ENCODE results near the gene LRP3.
"Not testable (repeated sequence)": the region's sequence is repeated elsewhere in the genome, so short reads cannot be mapped to it uniquely, and the experiment has no call there.

The LRP3 gene

DNA sequence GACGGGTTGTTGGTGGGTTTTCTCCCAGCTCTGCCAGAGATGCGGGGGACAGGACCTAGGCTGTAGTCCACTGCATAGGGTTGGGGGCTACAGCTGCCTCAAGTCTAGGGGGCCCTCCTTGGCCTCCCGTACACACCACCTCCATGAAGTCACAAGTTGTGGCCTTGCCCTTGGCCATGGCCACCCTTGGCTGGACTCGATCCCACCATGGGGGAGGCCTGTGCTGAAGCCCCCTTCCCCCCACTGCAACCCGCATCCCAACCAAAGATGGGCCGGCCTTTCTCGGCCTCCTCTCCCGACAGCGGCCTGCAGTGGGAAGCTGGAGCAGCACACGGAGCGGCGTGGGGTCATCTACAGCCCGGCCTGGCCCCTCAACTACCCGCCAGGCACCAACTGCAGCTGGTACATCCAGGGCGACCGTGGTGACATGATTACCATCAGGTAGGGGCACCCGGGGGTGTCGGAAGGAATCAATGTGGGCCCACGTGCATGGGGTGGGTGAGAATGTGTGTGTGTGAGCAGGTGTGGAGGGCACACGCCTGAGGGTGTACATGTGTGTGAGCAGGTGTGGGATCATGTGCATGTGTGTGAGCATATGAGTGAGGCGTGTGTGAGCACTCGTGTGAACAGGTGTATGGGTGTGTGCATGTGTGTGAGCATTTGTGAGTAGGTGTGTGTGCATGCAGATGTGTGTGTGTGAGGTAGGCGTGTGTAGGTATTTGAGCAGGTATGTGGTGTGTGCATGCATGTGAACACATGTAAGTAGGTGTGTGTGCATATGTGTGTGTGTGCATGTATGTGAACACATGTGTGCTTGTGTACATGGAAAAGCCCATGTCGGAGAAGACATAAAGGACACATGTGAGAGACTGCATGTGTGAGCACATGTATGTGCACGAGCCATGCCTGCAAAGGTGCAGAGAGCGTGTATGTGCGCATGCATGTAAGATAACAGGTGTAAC lies 8.7 kb downstream of the LRP3 start:
- no peak for DNase-seq (ENCODE audit: low read depth in 2 of 2)

DNA sequence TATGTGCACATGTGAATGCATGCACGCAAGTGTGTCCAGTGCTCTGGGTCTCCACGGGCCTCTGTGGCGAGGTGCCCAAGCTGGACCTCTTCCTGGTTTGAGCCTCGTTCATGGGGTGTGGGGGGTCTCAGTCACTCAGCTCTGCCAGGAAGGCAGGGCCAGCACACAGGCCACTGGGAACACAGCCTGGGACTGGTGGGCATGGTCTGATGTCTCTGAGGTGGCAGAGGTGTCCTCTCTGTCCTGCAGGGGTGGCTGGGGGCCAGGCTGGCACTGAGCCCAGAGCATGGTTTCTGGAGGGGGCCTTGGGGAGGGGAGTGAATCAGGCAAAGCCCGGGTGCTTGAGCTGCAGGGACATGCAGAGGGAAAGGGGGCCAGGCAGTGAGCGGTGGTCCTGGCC lies 9.4 kb downstream of the LRP3 start:
- DNase-seq (ENCODE audit: low read depth in 2 of 2), result no peak

DNA sequence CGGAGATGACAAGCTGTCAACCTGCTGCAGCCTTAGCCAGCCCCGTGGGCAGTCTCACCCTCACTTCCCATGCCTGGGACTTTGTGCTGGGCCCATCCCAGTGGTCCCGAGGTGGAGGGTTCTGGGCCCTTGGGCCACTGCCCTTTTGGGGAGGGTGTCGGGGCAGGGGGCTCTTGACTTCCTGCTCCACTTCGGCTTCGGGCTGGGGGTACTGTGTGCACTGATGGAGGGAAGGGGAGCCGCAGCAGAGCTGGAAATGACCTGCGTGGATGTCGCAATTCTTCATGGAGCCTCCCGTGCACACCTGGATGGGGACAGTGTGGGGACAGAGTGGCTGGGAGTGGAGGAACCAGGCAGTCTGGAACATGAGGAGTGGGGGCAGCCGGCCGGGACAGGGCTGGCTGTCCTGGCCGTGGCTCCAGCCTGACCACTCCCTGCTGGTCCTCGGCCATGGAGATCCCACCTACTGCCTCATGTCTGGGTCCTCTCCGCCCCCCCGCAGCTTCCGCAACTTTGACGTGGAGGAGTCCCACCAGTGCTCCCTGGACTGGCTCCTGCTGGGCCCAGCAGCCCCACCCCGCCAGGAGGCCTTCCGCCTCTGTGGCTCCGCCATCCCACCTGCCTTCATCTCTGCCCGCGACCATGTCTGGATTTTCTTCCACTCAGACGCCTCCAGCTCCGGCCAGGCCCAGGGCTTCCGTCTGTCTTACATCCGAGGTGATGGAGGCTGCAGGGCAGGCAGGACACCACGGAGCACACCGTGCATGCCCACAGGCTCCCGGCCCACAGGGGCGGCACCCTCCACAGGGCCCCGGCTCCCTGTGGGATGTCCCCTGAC lies 10.2 kb downstream of the LRP3 start:
- DNase-seq (ENCODE audit: low read depth in 2 of 2), result no peak

DNA sequence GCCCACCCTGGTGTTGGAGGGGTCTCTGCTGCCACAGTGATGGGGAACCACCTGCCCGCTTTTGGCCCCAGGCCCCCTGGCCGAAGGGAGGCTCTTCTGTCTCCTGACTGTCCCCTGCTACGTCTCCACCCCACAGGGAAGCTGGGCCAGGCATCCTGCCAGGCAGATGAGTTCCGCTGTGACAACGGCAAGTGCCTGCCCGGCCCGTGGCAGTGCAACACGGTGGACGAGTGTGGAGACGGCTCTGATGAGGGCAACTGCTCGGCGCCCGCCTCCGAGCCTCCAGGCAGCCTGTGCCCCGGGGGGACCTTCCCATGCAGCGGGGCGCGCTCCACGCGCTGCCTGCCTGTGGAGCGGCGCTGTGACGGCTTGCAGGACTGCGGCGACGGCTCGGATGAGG lies 11.0 kb downstream of the LRP3 start:
- no peak for DNase-seq (ENCODE audit: low read depth in 2 of 2)

DNA sequence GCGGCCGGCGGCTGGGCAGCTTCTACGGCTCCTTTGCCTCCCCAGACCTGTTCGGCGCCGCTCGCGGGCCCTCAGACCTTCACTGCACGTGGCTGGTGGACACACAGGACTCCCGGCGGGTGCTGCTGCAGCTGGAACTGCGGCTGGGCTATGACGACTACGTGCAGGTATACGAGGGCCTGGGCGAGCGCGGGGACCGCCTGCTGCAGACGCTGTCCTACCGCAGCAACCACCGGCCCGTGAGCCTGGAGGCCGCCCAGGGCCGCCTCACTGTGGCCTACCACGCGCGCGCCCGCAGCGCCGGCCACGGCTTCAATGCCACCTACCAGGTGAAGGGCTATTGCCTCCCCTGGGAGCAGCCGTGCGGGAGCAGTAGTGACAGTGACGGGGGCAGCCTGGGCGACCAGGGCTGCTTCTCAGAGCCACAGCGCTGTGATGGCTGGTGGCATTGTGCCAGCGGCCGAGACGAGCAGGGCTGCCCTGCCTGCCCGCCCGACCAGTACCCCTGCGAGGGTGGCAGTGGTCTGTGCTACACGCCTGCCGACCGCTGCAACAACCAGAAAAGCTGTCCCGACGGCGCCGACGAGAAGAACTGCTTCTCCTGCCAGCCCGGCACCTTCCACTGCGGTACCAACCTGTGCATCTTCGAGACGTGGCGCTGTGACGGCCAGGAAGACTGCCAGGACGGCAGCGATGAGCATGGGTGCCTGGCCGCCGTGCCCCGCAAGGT lies 11.6 kb downstream of the LRP3 start:
- DNase-seq (ENCODE audit: low read depth in 2 of 2), result no peak

DNA sequence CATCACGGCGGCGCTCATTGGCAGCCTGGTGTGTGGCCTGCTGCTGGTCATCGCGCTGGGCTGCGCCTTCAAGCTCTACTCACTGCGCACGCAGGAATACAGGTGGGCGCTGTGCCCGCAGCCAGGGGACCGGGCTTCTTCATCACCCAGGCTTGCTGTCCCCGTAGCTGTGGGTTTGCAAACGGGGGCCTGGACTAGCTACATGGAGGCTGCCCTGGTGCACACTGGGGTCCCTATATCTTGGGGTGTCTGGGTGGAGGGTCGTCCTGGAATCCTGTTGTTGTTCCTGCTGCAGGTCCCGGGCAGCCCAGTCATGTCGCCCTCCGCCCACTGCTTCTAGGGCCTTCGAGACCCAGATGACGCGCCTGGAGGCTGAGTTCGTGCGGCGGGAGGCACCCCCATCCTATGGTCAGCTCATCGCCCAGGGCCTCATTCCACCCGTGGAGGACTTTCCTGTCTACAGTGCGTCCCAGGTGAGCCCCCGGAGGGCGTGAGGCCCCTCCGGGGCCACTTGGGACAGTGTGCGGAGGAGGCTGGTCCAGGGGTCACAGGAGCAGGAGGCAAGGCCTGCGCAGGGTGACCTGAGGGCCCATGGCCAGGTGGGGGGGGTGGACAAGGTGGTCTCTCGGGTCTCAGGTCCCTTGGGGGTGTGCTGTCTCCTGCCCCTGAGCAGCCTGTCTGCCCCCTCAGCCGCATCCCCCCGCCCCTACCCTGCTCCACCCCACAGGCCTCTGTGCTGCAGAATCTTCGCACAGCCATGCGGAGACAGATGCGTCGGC lies 12.3 kb downstream of the LRP3 start:
- no peak for DNase-seq (ENCODE audit: low read depth in 2 of 2)

DNA sequence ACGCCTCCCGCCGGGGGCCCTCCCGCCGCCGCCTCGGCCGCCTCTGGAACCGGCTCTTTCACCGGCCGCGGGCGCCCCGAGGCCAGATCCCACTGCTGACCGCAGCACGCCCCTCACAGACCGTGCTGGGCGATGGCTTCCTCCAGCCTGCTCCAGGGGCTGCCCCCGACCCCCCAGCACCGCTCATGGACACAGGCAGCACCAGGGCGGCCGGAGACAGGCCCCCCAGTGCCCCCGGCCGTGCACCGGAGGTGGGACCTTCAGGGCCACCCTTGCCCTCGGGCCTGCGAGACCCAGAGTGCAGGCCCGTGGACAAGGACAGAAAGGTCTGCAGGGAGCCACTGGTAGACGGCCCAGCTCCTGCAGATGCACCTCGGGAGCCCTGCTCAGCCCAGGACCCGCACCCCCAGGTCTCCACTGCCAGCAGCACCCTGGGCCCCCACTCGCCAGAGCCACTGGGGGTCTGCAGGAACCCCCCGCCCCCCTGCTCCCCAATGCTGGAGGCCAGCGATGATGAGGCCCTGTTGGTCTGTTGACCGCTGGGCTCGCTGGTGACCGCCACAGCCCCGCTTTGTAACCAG lies 13.0 kb downstream of the LRP3 start:
- no peak for DNase-seq (ENCODE audit: low read depth in 2 of 2)

DNA sequence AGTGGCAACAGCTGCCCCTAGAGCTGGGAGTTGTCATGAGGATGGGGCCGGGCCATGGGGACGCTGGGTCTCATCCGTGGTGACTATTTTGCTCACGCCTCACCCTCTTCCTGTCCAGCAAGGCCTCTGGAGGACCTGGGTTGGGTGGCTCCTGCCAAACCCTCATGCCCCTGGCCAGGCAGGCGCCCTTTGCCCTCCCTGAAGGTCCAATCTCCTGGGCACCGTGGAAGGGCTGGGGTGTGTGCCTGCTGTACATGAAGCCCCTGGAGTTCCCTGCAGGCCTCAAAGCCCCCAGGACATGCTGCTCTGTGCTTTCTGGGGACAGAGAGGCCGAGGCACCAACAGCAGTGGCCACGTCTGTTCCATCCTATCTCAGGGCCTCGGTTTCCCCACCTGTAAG lies 13.8 kb downstream of the LRP3 start:
- no peak for DNase-seq (ENCODE audit: low read depth in 2 of 2)

DNA sequence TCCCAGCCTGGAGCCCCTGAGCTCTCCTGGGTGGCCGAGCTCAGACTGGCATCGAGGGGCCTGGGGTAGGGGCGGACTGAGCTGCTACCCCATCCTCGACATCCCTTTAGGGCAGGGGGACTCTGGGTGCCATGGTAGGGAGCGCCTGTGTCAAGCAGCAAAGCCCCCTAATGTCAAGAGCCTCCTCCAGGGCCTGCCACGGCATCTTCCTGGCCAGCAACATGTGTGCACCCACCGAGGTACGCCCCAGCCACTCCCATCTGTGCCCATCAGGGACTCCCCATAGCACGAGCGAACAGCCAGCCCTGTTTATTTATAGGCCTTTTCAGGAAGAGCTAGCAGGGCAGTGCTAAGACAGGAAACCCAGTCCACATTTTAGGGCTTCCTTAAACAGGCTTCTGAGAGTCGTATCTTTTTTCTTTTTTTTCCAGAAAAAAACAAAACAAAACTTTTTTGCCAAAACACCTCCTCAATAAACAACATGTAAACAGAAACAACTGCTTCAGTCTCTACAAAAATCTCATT lies 14.3 kb downstream of the LRP3 start:
- DNase-seq (ENCODE audit: low read depth in 2 of 2), result no peak

DNA sequence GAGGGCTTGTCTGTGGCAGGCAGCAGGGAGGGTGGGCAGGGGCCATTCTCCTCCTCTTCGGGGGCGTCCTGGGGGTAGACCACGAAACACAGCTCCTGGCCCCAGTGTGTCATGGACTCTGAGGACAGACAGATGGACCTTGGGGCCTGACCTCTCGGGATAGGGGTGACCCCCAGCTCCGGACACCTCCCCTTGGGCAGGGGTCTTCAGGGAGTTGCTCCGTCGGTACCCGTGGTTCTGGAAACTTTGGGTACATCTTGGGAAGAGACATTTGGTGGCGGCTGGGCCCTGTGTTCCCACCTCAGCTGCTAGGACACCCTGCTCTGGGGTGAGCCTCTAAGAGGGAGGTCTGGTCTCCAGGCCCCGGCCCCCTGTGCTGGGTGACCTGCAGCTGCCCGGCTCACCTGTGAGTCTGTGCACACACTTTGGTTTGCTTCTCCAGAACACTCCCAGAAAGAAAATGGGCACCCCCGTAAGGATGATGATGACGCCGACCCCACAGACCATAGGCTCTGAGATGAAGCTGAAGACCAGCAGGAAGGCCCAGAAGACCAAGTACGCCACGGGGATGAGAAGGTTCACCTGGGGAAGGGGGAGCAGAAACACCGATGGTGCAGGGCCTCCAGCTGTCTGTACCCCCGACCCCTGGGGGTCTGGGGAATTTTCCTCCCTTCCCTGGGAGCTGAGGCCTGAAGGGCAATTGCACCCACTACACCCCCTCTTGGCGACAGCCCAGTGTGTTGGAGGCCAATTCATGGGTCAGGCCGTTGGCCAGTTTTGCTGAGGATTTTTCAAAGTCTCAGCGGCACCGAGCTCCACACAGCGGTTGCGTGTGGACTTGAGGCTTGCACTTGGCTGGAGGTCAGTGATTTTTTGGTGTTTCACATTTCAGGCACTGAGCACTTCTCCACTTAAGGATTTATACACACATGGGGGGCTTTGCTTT lies 15.0 kb downstream of the LRP3 start:
- no peak for DNase-seq (ENCODE audit: low read depth in 2 of 2)

DNA sequence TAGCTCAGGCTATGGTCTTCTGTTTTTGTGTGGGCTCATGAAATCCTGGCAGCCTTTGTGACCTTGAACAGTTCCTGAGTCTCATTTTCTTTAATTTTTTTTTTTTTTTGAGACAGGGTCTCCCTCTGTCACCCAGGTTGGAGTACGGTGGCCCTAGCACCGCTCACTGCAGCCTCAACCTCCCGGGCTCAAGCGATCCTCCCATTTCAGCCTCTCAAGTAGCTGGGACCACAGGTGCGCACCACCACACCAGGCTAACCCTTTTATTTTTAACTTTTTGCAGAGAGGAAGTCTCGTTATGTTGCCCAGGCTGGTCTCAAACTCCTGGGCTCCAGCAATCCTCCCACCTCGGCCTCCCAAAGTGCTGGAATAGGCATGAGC lies 15.7 kb downstream of the LRP3 start:
- not testable (repeated sequence) for DNase-seq (ENCODE audit: low read depth in 2 of 2)

DNA sequence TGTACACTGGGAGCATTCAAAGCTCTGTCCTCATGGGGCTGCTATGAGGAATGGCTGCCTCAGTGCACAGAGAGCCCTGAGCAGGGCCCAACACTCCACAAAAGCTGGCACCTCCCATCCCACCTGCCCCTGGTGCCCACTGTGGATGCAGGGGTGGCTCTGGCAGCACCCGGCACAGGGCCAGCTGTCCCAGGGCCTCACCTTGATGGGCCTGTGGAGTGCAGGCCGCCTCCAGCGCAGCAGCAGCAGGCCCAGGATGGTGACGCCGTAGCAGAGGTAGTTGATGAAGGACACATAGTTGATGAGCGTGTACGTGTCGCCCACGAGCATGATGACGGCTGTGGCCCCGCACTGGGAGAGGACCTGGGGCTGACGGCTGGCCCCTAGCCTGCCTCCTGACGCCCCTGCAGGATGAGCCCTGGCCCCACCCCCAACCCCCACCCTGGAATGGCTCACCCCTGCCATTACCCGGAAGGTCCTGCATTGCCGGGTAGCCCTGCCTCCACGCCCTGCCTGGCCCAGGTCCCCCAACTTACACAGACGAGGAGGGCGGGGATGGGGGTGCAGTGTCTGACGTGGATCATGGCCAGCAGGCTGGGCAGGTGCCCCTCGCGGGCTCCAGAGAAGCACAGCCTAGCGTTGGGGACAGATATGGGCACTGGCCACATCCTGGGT lies 16.3 kb downstream of the LRP3 start:
- DNase-seq (ENCODE audit: low read depth in 2 of 2), result no peak

DNA sequence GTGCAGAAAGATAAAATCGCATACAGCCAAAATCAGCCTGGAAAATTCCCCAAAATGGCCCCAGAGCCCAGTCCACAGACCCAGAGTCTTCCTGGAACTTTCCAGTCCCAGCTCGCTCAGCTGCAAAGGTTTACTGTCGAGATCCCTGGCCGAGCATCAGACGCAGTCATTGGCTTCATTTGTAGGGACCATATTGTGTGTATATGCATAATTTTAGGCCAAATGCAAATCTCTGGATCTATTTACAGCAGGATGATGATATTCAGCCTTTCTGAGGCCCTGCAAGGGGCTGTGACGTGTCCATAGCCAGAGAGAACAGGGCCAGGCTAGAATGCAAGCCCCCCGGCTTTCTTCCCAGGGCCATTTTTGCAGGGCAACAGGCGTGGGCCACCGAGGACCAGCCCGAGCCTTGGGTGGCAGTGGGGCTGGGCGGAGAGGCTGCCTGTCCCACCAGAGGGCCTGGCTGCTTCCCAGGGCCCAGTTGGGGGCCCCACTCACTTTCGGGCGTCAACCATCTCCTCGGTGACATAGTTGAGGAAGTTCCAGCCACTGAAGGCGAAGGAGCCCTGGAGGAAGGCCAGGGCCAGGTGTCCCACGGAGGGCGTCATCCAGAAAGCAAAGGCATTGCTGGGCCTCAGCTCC lies 17.8 kb downstream of the LRP3 start:
- no peak for DNase-seq (ENCODE audit: low read depth in 2 of 2)

DNA sequence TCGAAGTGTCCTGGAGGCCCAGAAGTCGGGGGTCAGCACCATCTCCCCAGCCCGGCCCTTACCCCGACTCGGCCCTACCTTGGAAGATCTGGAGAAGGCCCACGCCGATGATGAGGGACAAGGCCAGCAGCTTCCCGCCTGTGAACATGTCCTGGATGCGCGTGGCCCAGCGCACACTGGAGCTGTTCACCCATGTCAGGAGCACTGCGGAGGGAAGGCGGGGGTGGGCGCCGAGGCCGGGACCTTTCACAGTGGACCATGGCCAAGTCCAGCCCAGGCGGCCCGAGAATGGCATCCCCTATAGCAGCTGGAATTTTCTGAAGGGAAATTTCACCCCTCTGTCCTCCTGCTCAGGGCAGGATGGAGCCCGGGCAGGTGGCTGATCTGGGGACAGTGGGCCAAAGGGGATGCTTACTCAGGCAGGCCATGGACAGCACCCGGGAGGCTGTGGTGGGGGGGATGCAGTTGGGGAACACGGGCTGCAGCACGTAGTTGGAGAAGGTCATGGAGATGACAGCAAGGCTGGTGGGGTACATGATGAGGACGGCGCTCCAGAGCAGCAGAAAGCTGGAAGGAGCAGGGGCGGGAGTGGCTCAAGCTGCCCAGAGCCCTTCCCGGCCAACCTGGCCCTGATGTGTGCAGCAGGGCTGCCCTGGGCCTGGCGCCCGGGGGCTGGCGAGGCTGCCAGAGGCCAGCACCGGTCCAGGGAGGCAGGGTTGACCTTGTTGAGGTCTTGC lies 18.5 kb downstream of the LRP3 start:
- no peak for DNase-seq (ENCODE audit: low read depth in 2 of 2)

DNA sequence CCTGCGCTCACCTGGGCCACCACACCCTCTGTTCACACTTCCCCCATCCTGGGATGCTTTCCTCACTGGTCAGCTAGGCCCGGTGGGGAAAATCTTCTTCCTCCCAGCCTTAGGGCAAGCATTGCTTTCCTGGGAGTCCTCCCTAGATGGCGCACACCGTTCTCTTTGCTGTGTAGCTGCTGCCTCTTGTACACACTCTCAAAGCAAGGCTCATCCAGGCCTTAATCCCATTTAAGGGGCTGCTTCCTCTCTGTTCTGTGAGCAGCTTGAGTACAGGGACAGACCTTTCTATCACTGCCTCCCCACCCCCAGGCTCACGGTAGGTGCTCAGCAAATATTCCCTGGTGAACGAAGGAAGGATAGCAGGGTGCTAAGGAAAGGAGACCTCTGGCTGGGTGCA lies 20.5 kb downstream of the LRP3 start:
- no peak for DNase-seq (ENCODE audit: low read depth in 2 of 2)

DNA sequence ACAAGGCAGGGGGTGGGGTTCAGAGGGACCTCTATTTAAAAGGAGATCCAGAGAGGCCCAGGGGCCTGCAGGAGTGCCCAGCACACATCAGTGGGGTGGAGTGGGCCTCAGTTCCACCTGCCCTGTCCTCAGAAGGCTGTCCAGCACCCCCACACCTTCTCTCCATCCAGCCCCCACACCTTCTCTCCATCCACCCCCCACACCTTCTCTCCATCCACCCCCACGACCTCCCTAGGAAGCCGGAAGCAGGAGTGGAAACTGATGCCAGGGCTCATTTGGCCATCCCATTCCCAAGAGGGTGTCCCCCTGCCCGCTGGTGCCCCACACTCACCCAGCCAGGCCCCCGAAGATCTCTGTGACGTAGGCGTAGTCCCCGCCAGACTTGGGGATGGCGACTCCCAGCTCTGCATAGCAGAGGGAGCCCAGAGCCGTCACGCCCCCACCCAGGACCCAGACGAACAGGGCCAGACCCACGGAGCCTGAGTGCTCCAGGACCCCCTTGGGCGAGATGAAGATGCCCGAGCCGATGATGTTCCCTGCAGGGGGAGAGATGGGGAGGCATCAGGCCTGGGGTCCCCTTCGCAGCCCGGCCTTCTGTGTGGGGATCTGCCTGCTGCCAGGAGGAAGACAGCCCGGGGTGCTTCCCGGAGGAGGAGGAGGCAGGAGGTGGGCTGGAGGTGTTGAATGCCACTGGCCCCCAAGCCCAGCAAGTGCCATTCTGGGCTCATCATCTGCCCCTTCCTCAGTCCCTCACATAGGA lies 21.5 kb downstream of the LRP3 start:
- no peak for DNase-seq (ENCODE audit: low read depth in 2 of 2)

DNA sequence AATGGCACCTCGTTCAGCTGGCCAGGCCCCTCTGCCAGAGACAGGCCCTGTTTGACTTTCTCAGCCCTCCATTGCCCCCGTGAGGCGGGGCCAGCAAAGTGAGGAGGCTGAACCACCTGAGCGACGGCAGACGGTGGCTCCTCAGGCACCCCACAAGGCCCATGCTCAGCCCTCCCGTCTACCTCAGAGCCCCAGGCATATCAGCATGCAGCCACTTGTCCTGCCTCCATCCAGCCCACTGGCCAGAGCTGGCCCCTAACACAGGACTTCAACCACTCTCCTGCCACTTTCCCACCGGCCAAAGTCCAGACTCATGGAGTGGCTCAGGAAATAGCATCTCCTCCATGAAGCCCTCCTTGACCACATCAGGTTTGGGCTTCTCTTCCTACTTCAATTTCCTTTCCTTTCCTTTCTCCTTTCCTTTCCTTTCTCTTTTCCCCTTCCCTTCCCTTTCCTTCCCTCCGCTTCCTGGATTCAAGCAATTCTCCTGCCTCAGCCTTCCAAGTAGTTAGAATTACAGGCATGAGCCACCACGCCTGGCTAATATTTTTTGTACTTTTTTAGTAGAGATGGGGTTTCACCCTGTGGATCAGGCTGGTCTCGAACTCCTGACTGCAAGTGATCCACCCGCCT lies 22.2 kb downstream of the LRP3 start:
- DNase-seq (ENCODE audit: low read depth in 2 of 2), result no peak

Measured in fibroblast of skin of left quadriceps (primary cell).